ENCODE measurements around the gene MTOR.

DNA sequence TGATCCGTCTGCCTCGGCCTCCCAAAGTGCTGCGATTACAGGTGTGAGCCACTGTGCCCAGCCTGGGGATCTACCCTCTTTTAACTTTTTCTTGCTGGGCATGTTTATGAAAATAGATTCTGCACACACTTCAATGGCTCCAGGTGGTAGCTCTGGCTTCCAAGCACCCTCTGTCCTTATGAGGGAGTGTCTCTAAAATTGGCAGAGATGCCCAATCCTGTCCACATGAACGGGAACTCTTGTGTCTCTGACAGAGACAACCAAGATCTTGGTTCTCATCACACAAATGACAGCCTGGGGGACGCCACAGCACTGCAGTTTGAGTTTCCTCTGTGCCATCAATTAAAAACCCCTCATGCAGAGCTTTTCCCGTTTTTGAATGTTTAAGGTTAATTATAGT, 116.6 kb downstream of the MTOR start:
- TF ChIP-seq, protein P1, sequence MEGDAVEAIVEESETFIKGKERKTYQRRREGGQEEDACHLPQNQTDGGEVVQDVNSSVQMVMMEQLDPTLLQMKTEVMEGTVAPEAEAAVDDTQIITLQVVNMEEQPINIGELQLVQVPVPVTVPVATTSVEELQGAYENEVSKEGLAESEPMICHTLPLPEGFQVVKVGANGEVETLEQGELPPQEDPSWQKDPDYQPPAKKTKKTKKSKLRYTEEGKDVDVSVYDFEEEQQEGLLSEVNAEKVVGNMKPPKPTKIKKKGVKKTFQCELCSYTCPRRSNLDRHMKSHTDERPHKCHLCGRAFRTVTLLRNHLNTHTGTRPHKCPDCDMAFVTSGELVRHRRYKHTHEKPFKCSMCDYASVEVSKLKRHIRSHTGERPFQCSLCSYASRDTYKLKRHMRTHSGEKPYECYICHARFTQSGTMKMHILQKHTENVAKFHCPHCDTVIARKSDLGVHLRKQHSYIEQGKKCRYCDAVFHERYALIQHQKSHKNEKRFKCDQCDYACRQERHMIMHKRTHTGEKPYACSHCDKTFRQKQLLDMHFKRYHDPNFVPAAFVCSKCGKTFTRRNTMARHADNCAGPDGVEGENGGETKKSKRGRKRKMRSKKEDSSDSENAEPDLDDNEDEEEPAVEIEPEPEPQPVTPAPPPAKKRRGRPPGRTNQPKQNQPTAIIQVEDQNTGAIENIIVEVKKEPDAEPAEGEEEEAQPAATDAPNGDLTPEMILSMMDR (IDR thresholded peaks at IDR 0.05) = no peak
- no peak for TF ChIP-seq EP300 (IDR thresholded peaks at IDR 0.05)
- TF ChIP-seq POLR2A (IDR thresholded peaks at IDR 0.05) = no peak
